GM10266 (cell line): ENCODE data around the gene DCP1B.

Experiments used
- DNase-seq: peaks from one replicate; pipeline ENCODE4 v3.0.0; 2012; ENCODE audit errors: extremely low spot score
- TF ChIP-seq, protein P1 (sequence below): IDR thresholded peaks from 2 replicates; pipeline ENCODE4 v1.5.1; 2012; ENCODE audit warnings: mild to moderate bottlenecking, low read depth; ENCODE audit not compliant: control insufficient read depth, insufficient read depth; ENCODE audit errors: missing control alignments

The DCP1B gene

DNA sequence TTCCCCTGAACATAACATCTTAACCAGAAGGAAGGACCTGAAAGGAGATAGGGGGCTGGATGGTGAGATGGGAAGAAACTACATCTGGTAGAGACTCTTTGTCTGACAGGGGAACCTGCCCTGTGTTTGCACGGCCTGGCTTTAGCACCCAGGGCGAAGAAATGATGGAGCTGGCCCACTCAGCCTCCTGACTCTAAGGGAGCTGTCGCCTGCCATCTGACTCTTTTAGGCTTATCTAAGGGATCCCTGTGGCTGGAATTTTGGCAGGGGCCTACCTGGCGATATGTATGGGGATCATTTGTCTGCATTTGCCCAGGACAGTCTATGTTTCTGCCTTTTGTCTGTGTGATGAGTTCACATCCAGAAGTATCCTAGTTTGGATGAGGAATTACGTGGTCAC is 70.2 kb downstream of the DCP1B start:
- no peak for DNase-seq
- TF ChIP-seq, protein P1, sequence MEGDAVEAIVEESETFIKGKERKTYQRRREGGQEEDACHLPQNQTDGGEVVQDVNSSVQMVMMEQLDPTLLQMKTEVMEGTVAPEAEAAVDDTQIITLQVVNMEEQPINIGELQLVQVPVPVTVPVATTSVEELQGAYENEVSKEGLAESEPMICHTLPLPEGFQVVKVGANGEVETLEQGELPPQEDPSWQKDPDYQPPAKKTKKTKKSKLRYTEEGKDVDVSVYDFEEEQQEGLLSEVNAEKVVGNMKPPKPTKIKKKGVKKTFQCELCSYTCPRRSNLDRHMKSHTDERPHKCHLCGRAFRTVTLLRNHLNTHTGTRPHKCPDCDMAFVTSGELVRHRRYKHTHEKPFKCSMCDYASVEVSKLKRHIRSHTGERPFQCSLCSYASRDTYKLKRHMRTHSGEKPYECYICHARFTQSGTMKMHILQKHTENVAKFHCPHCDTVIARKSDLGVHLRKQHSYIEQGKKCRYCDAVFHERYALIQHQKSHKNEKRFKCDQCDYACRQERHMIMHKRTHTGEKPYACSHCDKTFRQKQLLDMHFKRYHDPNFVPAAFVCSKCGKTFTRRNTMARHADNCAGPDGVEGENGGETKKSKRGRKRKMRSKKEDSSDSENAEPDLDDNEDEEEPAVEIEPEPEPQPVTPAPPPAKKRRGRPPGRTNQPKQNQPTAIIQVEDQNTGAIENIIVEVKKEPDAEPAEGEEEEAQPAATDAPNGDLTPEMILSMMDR, result no peak

GRCh38 chr12:1933342-1934051 is 70.8 kb downstream of the DCP1B start:
- TF ChIP-seq, protein P1, result no peak
- peak; percentile 69 for DNase-seq

- DNase-seq, result no peak
- TF ChIP-seq, protein P1, result no peak
Measured at GRCh38 chr12:1932264-1932777, 71.9 kb downstream of the DCP1B start.

- DNase-seq, result no peak
- TF ChIP-seq, protein P1, result no peak
Measured at GRCh38 chr12:1931642-1932041, 72.6 kb downstream of the DCP1B start.

DNA sequence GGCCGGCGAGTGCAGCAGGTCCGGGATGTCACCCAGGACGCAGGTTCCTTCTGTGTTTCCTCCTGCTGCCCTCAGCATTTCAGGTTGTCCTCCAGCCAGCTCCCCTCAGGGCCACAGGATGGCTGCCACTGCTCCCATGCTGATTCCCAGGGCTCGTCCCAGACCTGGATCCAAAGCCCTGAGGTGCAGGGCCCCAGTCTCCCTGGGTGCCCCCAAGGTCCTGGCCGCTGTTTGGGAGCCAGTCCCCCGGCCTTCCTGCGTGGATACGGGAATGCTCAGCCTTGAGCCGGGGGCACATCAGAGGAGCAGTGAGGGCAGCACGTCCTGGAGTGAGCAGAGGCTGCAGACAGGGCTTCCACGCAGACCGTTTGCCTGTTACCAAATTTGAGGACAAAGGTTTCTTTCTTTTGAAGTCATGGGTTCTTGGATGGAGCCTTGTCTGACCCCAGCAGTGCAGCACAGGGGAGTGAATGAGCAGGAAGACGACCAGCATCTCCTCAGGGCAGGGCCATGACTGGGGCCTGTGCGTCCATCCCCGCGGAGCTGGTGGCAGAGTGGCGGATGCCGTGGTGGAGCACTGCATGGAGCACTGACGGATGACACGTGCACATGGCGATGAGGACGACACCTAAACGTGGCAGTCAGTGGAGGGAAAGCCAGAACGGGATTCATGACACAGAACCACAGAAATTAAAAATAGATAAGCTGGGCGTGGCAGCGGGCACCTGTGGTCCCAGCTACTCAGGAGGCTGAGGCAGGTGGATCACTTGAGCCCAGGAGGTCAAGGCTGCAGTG is 73.3 kb downstream of the DCP1B start:
- no peak for DNase-seq
- TF ChIP-seq, protein P1, result no peak

- DNase-seq, result no peak
- TF ChIP-seq, protein P1, result no peak
Measured at GRCh38 chr12:1929985-1930802, 74.1 kb downstream of the DCP1B start.
